Tongue (tissue), 2 donors: ENCODE data around the gene HYKK. TPM values are rescaled to one million over a fixed set of nuclear protein-coding genes. Genes with fewer than 3 reads are reported as not detected.
"Not testable (repeated sequence)": the region's sequence is repeated elsewhere in the genome, so short reads cannot be mapped to it uniquely, and the experiment has no call there.

Source experiments
- DNase-seq: peaks from one replicate; pipeline ENCODE4 v3.0.0-alpha.2; 2015
- total RNA-seq: library from RNA; depleted of rRNA; stranded (reverse); fragments of >200 nt; gene quantifications from one replicate; pipeline ENCODE4 v1.2.3, GENCODE V29; 2014

Gene HYKK
- total RNA-seq, 1 donor from 2014 or later = 6.9 TPM

DNA sequence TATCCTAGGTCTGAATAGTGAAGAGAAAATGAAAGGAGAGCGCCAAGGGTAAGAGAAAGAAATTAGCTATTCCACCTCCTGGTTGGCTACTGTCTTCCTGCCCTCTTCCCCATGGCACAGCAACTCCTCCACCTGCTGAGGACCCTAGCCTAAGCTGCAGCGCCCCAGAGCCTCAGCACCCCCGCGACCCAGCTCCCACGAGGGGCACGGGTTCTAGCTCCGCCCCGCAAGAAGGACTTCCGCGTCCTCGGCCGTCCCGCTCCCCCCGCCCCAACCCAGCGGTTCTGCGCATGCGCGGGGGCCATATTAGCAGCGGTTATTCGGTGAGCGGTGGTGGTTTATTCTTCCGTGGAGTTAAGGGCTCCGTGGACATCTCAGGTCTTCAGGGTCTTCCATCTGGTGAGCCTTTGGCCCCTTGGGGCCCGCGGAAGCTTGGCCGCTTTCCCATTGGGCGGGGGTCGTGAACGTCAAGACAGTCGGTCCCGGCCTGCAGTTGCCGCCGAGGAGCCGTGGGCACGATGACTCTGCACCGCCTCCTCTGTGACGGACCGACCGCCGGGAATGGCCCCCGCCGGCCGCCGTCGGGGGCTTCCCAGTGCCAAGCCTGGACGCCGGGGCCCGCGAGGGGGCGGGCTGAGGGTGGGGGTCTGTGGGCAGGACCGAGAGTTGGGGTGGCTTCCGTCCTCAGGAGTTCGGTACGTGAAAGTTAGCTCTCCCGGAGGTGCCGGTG, 32.9 kb downstream of the HYKK start, which contains the start of gene PSMA4:
TSS of gene PSMA4 (plus strand) at position 304 of the 730 bp plus-strand sequence. CDS start 1,484 bp downstream, outside the sequence.
- DNase-seq = peak; percentile 97

DNA sequence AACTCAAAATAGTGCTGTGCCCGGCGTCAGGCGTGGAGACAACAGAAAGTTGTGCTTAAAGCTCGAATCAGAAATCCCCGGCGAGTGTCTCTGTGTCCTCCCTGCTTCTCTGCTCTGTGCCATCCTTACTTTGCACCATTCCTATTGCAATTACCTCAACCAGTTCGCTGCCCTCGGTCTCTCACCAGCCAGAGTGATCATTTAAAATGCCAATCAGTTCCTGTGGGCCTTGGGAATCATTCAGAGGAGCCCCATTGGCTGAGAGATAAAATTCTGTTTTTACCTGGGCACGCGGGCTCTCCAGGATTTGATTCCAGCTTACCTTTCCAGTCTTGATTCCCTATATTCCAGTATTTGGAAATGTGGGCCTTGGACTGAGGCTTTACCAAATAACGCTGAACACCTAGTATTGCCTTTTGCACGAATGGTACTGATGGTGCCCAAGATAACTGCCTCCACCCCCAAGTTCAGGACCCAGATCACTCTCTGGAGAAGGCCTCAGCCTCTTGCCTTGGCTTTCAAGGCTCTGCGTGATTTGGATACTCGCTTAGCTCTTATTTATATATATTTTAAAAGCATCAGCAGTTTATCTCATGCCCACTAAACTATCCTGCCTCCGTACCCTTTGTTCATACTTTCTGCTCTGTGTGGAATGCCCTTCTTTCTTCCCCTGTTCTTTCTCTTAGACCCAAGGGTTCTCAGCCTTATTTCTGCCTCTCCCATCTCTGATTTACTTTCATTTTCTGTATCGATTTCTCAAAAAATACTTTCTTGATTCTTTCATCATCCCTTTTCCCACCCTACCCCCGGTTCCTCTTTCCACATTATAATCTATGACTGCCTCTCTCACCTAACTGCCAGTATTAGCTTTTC, 33.7 kb downstream of the HYKK start:
- DNase-seq = no peak

- no peak for DNase-seq
Measured at GRCh38 chr15:78541744-78542034, 34.3 kb downstream of the HYKK start.

- no peak for DNase-seq
Measured at GRCh38 chr15:78542647-78543046, 35.3 kb downstream of the HYKK start.

GRCh38 chr15:78550194-78550593, 42.8 kb downstream of the HYKK start:
- DNase-seq = no peak

- DNase-seq = no peak
Measured at GRCh38 chr15:78550815-78551214, 43.4 kb downstream of the HYKK start.

DNA sequence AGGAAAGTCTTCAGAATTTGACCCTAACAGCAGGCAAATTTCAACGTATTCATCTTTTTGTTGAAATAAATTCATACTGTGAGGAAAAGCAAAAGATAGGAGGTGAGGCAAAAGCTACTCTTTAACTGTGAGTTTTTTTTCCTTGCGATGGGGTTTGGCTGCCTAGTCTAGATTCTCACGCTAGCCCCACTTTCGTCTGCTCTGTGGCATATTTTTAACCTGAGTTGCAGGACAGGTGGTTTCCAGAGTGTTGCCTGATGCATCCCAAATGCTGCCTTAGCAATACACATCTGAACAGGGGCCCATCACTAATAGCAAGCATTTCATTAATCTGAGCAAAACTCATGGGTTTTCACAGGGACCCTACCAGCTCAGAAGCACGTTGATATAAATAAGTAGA, 44.5 kb downstream of the HYKK start:
- no peak for DNase-seq

DNA sequence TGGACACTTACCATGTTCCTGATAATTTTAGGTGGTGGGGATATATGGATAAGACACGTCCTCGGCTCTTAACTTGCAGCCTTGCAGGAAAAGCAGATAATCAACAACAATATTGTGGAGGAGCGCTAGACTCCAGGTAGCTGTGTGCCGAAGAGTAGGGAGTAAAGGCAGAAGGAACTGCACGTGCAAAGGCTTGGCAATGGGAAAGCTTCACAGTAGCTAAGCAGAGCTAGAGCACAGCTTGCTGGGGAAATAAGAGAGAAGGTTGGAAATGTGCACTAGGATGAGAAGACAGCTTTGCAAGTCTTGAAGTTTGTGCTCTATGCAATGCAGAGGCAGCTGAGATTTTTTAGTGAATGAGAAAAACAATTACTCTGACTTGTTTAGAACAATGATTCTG, 45.2 kb downstream of the HYKK start:
- DNase-seq = no peak

GRCh38 chr15:78560201-78560600, 52.8 kb downstream of the HYKK start:
- not testable (repeated sequence) for DNase-seq

DNA sequence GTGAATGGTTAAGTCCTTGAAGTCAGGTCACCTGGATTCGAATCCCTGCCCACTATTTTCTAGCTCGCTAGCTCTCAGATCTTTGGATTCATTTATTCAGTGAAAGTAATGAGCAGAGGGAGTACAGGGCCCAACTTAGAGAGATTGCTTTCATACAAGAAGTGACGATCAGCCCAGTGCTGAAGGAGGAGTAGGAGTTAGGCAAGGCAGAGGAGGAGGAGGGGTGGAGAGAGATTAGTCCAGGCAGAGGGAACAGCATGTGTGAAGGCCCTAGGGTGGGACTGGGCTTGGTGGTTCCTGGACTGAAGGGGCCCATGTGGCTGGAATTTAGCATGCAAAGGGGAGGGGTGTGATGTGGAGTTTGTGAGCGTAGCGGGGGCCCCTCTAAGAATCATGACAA, 54.1 kb downstream of the HYKK start:
- DNase-seq = no peak

DNA sequence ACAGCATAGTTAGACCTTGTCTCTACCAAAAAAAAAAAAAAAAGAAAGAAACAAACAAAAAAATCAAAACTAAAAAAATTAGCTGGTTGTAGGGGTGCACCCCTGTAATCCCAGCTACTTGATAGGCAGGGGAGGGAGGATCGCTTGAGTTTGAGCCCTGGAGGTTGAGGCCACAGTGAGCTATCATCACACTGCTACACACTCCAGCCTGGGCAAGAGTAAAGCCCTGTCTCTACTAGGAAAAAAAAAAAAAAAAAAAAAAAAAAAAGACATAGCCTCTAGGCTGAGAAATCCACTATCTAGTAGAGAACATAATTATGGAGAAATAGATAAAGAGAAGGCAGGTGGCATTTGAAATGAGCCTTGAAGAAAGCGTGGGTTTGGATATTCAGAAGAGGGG, 55.7 kb downstream of the HYKK start:
- no peak for DNase-seq

DNA sequence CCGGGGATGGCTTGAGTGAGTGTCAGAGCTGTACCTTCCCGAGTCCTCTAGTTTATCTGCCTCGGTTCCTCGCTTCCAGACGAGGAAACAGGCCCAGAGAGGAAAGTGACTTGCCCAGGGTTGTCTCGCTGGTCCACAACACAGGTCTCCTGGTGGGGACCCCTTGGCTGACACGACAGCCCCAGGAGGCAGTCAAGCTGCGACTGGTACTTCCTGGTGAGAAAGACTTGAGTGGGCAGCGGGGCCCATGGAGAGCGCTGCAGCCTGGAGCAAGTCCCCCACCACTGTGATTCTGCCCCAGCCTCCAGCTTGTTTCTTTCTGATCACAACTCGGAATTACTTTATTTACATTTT, 57.3 kb downstream of the HYKK start:
- no peak for DNase-seq

DNA sequence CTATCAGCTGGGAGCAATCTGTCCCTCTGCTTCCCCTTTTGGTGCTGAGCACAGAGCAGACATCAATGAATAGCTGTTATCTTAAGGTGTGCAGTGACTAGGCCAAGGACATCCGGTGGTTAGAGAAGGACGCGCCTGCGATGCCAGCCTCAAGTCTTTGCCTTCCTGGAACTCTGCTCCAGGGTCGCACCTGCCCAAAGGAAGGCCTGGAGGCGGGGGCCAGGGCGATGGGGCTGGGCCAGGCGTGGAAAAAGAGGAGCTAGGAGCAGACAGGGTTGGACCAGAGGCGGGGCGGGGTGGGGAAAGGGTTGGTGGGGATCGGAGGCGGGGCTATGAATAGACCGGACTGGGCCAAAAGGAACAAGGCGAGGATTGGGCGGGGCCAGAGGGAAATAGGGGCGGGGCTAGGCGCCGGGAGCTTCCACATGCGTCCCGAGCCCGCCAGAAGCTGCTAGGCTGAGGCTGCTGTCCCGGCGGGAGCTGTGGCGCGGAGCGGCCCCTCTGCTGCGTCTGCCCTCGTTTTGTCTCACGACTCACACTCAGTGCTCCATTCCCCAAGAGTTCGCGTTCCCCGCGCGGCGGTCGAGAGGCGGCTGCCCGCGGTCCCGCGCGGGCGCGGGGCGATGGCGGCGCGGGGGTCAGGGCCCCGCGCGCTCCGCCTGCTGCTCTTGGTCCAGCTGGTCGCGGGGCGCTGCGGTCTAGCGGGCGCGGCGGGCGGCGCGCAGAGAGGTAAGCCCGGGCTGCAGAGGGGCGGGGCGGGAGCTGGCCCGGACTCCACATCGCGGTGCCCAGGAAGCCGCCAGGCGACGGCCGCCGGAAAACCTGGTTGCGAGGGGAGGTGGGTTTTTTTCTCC, 57.9 kb downstream of the HYKK start, which contains the start of gene CHRNA5:
TSS of gene CHRNA5 (plus strand) at position 424 of the 854 bp plus-strand sequence. CDS start at position 624, 200 bp downstream.
- DNase-seq = peak; percentile 84

DNA sequence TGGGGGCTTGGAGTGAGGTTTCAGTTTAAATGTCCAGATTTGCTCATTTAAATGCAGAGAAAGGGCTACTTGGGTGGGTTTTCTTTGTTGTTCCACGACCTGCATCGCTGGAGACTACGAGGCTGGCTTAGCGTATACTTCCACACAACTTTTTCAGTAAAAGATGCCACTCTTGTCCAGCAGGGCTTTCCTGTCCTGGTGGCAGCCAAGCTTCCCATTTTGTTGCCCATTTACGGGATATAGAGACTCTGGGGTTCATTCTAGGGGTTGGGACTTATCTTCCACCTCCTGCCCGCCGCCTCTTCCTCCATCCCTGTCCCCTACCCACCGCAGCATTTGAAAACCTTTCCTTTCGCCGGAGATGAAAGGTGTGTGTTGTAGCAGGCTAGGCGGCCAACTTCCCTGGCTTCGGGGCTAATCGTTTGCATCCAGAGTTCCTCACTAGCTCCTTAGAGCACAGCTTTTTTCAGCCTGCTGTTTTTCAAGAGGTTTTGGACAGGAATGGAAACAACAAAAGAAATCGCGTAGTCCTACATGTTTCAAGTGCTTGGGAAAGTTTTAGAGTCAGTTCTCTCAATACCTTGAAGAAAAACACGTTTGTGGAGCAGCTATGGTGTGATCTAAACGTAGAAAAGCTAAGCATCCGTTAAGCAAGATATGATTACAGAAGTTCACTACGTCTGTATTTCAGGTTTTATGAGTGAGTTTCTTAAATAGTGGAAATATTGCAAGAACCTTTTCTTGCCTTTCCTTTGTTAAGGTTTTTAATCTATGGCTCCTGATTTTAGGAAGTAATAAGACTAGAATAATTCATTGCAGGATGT, 58.8 kb downstream of the HYKK start:
- DNase-seq = peak; percentile 37

DNA sequence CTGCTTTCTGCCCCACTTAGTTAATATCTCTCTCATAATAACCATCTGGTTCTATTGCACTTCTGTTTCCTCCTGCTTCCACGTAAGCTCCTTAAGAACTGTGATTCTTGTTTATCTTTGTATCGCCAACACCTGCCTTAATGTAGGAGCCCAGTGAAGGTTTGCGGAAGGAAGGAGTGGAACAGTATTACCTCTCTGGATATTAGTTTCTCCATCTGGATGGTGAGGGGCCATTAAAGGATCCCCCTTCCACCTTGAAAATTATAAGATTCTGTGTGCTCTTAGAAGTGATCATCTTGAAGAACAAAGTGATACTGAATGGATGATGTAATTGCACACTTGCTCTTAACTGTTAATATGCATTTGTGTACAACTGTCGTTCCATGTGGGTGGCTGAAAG, 60.2 kb downstream of the HYKK start:
- DNase-seq = no peak

DNA sequence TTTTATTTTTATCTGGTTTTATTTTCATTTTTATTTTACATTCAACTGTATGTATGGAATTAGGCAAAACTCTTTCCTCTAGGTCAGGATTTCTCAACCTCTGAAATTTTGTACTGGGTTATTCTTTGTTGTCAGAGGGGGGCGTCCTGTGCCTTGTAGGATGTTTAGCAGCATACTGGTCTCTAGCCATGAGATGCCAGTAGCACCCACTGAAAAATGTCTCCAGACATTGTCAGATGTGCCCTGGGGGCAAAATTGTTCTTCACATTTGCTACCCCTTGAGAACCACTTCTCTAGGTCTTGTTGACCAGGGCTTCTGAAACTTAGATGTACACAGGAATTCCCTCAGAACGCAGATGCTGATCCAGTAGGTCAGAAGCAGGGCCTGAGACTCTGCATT, 63.3 kb downstream of the HYKK start:
- DNase-seq = no peak

DNA sequence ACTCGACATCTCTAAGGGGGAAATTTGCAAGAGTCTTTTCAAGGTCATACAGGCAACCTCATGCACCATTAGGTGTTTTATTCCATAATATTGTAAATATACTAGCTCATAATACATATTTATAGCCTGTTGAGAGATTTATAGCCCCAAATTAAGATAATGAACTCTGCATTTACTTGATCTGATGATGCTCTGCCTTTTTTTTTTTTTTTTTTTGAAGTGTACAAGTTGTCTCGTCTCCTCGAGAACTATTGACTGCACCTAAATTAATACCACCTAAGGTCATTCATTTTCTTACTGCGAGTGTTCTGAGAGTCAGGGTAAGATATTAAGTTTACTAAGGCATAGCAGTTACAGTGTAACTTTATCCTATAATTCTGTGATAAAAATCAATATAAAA, 64.0 kb downstream of the HYKK start:
- no peak for DNase-seq

- DNase-seq = no peak
Measured at GRCh38 chr15:78573416-78573815, 66.0 kb downstream of the HYKK start.

GRCh38 chr15:78574944-78575343, 67.6 kb downstream of the HYKK start:
- DNase-seq = no peak
